Loucy (cell line): ENCODE data around the gene CCDC83.
"Not testable (repeated sequence)": the region's sequence is repeated elsewhere in the genome, so short reads cannot be mapped to it uniquely, and the experiment has no call there.

ENCODE experiments used
- H2AFZ ChIP-seq: fragments of 200-600 bp; sonication (generic); 2 replicates; pipeline ENCODE4 v1.6.0; 2016; ENCODE audit warnings: antibody characterized with exemption, mild to moderate bottlenecking, low read length, moderate library complexity
- H3F3A ChIP-seq: fragments of 200-600 bp; 2 replicates; pipeline ENCODE4 v1.6.0; 2016; ENCODE audit warnings: antibody characterized with exemption, low read depth, mild to moderate bottlenecking
- H3K27me3 ChIP-seq: fragments of 200-600 bp; sonication (generic); 2 replicates; pipeline ENCODE4 v1.6.1; 2014; ENCODE audit warnings: low read length, mild to moderate bottlenecking; ENCODE audit not compliant: insufficient read depth, poor library complexity, severe bottlenecking
- H3K36me3 ChIP-seq: fragments of 200-600 bp; sonication (generic); 2 replicates; pipeline ENCODE4 v1.6.1; 2016; ENCODE audit warnings: low read length; ENCODE audit not compliant: insufficient read depth
- H3K4me1 ChIP-seq: fragments of 200-600 bp; sonication (generic); 2 replicates; pipeline ENCODE4 v1.5.1; 2014; ENCODE audit warnings: low read length, mild to moderate bottlenecking; ENCODE audit not compliant: insufficient read depth, poor library complexity, severe bottlenecking
- H3K4me2 ChIP-seq: fragments of 200-600 bp; sonication (generic); 2 replicates; pipeline ENCODE4 v1.6.0; 2014; ENCODE audit warnings: antibody characterized with exemption, low read length, low read depth, mild to moderate bottlenecking; ENCODE audit not compliant: poor library complexity, severe bottlenecking
- H3K4me3 ChIP-seq: fragments of 200-600 bp; sonication (generic); 2 replicates; pipeline ENCODE4 v1.5.1; 2014; ENCODE audit warnings: low read length, mild to moderate bottlenecking, mixed read lengths; ENCODE audit not compliant: poor library complexity, severe bottlenecking
- H3K79me2 ChIP-seq: fragments of 200-600 bp; sonication (generic); 2 replicates; pipeline ENCODE4 v1.6.1; 2014; ENCODE audit warnings: low read length; ENCODE audit not compliant: insufficient read depth
- H3K9ac ChIP-seq: fragments of 200-600 bp; sonication (generic); 2 replicates; pipeline ENCODE4 v1.6.0; 2014; ENCODE audit warnings: mild to moderate bottlenecking, low read depth, low read length, moderate library complexity; ENCODE audit not compliant: poor library complexity, severe bottlenecking
- H3K9me2 ChIP-seq: fragments of 200-600 bp; sonication (generic); replicated peaks from 2 replicates; pipeline ENCODE4 v1.6.1; 2016; ENCODE audit warnings: low read depth, low read length, mixed read lengths
- H3K9me3 ChIP-seq: fragments of 200-600 bp; sonication (generic); 2 replicates; pipeline ENCODE4 v1.6.1; 2014; ENCODE audit warnings: mild to moderate bottlenecking, antibody characterized with exemption, low read length, low read depth; ENCODE audit not compliant: insufficient read depth
- H4K20me1 ChIP-seq: fragments of 200-600 bp; sonication (generic); 2 replicates; pipeline ENCODE4 v1.6.0; 2014; ENCODE audit warnings: antibody characterized with exemption, low read length, mild to moderate bottlenecking; ENCODE audit not compliant: insufficient read depth, poor library complexity, severe bottlenecking
- CTCF ChIP-seq: fragments of 200-600 bp; sonication (generic); conservative IDR thresholded peaks from 2 replicates; pipeline ENCODE4 v1.5.1; 2014; ENCODE audit warnings: mild to moderate bottlenecking, antibody characterized with exemption, low read length
- EZH2phosphoT487 ChIP-seq: fragments of 200-600 bp; IDR thresholded peaks from 2 replicates; pipeline ENCODE4 v1.6.1; 2018; ENCODE audit warnings: antibody characterized with exemption, mild to moderate bottlenecking, moderate library complexity, borderline replicate concordance

CCDC83 gene

GRCh38 chr11:85923455-85923854, 68.3 kb downstream of the CCDC83 start:
- no peak overlapping the region for H2AFZ ChIP-seq
- H3F3A ChIP-seq = no peaks in the 10 kb centered on the region
- no peaks in the 10 kb centered on the region for H3K9me3 ChIP-seq
- no peaks in the 10 kb centered on the region for H4K20me1 ChIP-seq
- no peaks in the 10 kb centered on the region for H3K4me1 ChIP-seq
- no peak overlapping the region for H3K4me3 ChIP-seq
- no peak overlapping the region for H3K4me2 ChIP-seq
- TF ChIP-seq CTCF = no peak
- no peak for TF ChIP-seq EZH2phosphoT487
- H3K27me3 ChIP-seq = no peaks in the 10 kb centered on the region
- H3K36me3 ChIP-seq = no peaks in the 10 kb centered on the region
- H3K79me2 ChIP-seq = no peaks in the 10 kb centered on the region
- no peak overlapping the region for H3K9ac ChIP-seq
- no peaks in the 10 kb centered on the region for H3K9me2 ChIP-seq

GRCh38 chr11:85926653-85927214, 71.6 kb downstream of the CCDC83 start:
- not testable (repeated sequence) for H3K9ac ChIP-seq, H3K36me3 ChIP-seq, H3K9me2 ChIP-seq, H3K4me1 ChIP-seq, H3K4me2 ChIP-seq, H3F3A ChIP-seq, H2AFZ ChIP-seq, H3K9me3 ChIP-seq, H3K27me3 ChIP-seq, H3K79me2 ChIP-seq, H4K20me1 ChIP-seq, H3K4me3 ChIP-seq

GRCh38 chr11:85930879-85931366, 75.7 kb downstream of the CCDC83 start:
- Histone ChIP-seq H3K36me3 (no peaks in the 10 kb centered on the region), H3K9ac (no peak overlapping the region), H3K79me2 (no peaks in the 10 kb centered on the region), H3F3A (no peaks in the 10 kb centered on the region), H2AFZ (no peak overlapping the region), H3K4me3 (no peak overlapping the region), H3K9me3 (no peaks in the 10 kb centered on the region), H4K20me1 (no peaks in the 10 kb centered on the region), H3K4me2 (no peak overlapping the region), H3K27me3 (no peaks in the 10 kb centered on the region), H3K4me1 (no peaks in the 10 kb centered on the region), H3K9me2 (no peaks in the 10 kb centered on the region)
- TF ChIP-seq CTCF (no peak), EZH2phosphoT487 (no peak)

- Histone ChIP-seq H4K20me1 (no peaks in the 10 kb centered on the region), H3F3A (no peaks in the 10 kb centered on the region), H3K9ac (no peak overlapping the region), H2AFZ (no peak overlapping the region), H3K4me1 (no peaks in the 10 kb centered on the region), H3K79me2 (no peaks in the 10 kb centered on the region), H3K4me3 (no peak overlapping the region), H3K36me3 (no peaks in the 10 kb centered on the region), H3K27me3 (no peaks in the 10 kb centered on the region), H3K9me3 (no peaks in the 10 kb centered on the region), H3K4me2 (no peak overlapping the region), H3K9me2 (no peaks in the 10 kb centered on the region)
- TF ChIP-seq EZH2phosphoT487 (no peak), CTCF (no peak)
Observed at GRCh38 chr11:85934596-85935169, 79.5 kb downstream of the CCDC83 start.
